ENCODE results near the gene ZMIZ1. TPM values are rescaled to one million over a fixed set of nuclear protein-coding genes. Genes with fewer than 3 reads are reported as not detected.

The ZMIZ1 gene
- total and polyA plus RNA-seq, 2 donors from 2014 or later: 14.2 to 97.6 TPM

DNA sequence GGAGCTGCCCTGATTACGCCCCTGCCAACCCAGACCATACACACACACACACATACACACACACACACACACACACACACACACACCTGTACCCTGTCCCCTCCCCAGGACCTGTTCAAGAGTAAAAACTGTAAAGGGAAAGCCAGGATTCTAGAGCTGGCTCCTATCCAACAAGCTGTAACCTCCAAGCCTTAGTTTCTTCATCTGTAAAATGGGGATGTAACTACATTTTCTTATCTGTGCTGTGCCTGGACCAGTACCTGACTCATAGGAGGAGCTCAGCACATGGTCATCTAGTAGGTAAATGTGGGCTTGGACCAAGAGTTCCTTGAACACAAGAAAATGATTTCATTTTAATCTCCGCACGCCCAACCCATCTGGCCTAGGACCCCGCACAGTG lies 128.8 kb downstream of the ZMIZ1 start:
- TF ChIP-seq, protein P1, sequence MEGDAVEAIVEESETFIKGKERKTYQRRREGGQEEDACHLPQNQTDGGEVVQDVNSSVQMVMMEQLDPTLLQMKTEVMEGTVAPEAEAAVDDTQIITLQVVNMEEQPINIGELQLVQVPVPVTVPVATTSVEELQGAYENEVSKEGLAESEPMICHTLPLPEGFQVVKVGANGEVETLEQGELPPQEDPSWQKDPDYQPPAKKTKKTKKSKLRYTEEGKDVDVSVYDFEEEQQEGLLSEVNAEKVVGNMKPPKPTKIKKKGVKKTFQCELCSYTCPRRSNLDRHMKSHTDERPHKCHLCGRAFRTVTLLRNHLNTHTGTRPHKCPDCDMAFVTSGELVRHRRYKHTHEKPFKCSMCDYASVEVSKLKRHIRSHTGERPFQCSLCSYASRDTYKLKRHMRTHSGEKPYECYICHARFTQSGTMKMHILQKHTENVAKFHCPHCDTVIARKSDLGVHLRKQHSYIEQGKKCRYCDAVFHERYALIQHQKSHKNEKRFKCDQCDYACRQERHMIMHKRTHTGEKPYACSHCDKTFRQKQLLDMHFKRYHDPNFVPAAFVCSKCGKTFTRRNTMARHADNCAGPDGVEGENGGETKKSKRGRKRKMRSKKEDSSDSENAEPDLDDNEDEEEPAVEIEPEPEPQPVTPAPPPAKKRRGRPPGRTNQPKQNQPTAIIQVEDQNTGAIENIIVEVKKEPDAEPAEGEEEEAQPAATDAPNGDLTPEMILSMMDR (IDR thresholded peaks at IDR 0.05; ENCODE audit: borderline replicate concordance, extremely low read depth, insufficient read depth): no peak
- peaks cover 2 to 7% (median 3%) of the 10 kb centered on the region in 3 donors for H3K36me3 ChIP-seq (ENCODE audit: control insufficient read depth in 2 of 3, insufficient read depth in 3 of 3, low read length in 3 of 3)
- no peak overlapping the region for H3K4me3 ChIP-seq (ENCODE audit: low read length in 3 of 3)
- no peaks in the 10 kb centered on the region for H3K9me3 ChIP-seq (ENCODE audit: control insufficient read depth in 2 of 3, insufficient read depth in 1 of 3, low read length in 3 of 3)
- DNase-seq (no peak), FAIRE-seq (no peak)
- no peak overlapping the region for H3K9ac ChIP-seq (ENCODE audit: low read length in 3 of 3)
- H3K27ac ChIP-seq (ENCODE audit: low read depth in 2 of 2, low read length in 2 of 2): no peak overlapping the region
- intact Hi-C loops (cut with DNase I): loop anchor here (10.0 kb wide), 2 partner anchors 123 to 1153 kb away; no protein-coding TSS in a partner anchor
- H3K4me1 ChIP-seq (ENCODE audit: control insufficient read depth in 2 of 3, insufficient read depth in 2 of 3, low read depth in 1 of 3, low read length in 3 of 3): peaks cover 0 to 18% (median 14%) of the 10 kb centered on the region in 3 donors
- H3K27me3 ChIP-seq (ENCODE audit: control insufficient read depth, insufficient read depth, low read length): no peaks in the 10 kb centered on the region

DNA sequence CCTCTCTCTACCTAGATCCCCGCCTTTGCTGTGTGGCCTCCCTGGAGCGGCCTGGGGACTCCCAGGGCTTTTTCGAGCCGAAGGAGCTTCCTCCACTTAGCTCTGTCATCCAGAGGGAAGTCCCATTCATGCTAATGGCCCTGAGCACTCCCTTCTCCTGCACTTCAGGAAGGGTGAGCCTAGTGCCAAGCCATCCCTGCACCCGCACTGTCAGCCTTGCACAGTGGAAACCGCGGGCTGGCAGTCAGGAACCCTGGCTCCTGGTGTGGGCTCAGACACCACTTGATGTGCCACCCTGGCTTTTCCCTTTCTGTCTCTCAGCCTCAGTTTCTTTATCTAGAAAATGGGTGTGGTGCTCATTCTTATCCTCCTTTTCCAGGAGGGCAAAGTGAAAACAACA lies 131.6 kb downstream of the ZMIZ1 start:
- Histone ChIP-seq H3K4me3 (ENCODE audit: low read length in 3 of 3) (no peak overlapping the region), H3K36me3 (ENCODE audit: control insufficient read depth in 2 of 3, insufficient read depth in 3 of 3, low read length in 3 of 3) (peaks cover 5 to 30% (median 8%) of the 10 kb centered on the region in 3 donors), H3K27me3 (ENCODE audit: control insufficient read depth, insufficient read depth, low read length) (no peaks in the 10 kb centered on the region), H3K9ac (ENCODE audit: low read length in 3 of 3) (no peak overlapping the region), H3K9me3 (ENCODE audit: control insufficient read depth in 2 of 3, insufficient read depth in 1 of 3, low read length in 3 of 3) (no peaks in the 10 kb centered on the region), H3K27ac (ENCODE audit: low read depth in 2 of 2, low read length in 2 of 2) (no peak overlapping the region), H3K4me1 (ENCODE audit: control insufficient read depth in 2 of 3, insufficient read depth in 2 of 3, low read depth in 1 of 3, low read length in 3 of 3) (peaks cover 0 to 9% (median 8%) of the 10 kb centered on the region in 3 donors)
- TF ChIP-seq, protein P1 (IDR thresholded peaks at IDR 0.05; ENCODE audit: borderline replicate concordance, extremely low read depth, insufficient read depth): no peak
- FAIRE-seq: no peak
- DNase-seq: no peak
- intact Hi-C loops (cut with DNase I): no loop called here

DNA sequence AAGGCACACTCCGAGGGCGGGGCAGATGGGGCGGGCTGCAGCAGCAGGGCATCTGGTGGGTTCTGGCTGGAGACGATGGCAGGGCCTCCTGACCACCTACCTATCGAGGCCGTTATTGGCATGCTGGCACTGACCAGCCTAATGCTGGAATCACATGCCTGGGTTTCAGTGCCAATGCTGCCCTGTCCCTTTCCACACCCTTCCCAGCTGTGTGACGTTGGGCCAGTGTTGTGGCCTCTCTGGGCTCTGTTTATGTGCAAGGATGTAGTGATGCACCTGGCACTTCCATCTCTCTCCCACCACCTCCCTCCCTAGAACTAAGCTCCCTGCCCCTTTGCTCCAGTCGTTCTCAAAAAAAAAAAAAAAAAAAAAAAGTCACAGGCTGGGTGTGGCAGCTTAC lies 132.9 kb downstream of the ZMIZ1 start:
- Histone ChIP-seq H3K9ac (ENCODE audit: low read length in 3 of 3) (no peak overlapping the region), H3K27ac (ENCODE audit: low read depth in 2 of 2, low read length in 2 of 2) (no peak overlapping the region), H3K36me3 (ENCODE audit: control insufficient read depth in 2 of 3, insufficient read depth in 3 of 3, low read length in 3 of 3) (peaks cover 5 to 33% (median 12%) of the 10 kb centered on the region in 3 donors), H3K4me1 (ENCODE audit: control insufficient read depth in 2 of 3, insufficient read depth in 2 of 3, low read depth in 1 of 3, low read length in 3 of 3) (peaks cover 0 to 6% (median 1%) of the 10 kb centered on the region in 3 donors), H3K9me3 (ENCODE audit: control insufficient read depth in 2 of 3, insufficient read depth in 1 of 3, low read length in 3 of 3) (no peaks in the 10 kb centered on the region), H3K27me3 (ENCODE audit: control insufficient read depth, insufficient read depth, low read length) (no peaks in the 10 kb centered on the region), H3K4me3 (ENCODE audit: low read length in 3 of 3) (no peak overlapping the region)
- FAIRE-seq: no peak
- intact Hi-C loops (cut with DNase I): no loop called here
- no peak for DNase-seq
- TF ChIP-seq, protein P1 (IDR thresholded peaks at IDR 0.05; ENCODE audit: borderline replicate concordance, extremely low read depth, insufficient read depth): no peak

Measured in kidney (tissue), 14 donors.